Upper lobe of left lung (tissue), 4 donors: Measurements from ENCODE around the gene PDK1.

Experiments
- CTCF ChIP-seq, 6 experiments: fragments of 450-650 bp in 4 of 6; fragments of 200-600 bp in 2 of 6; sonication (generic) in 2 of 6; IDR thresholded peaks; one replicate each; pipeline ENCODE4 v1.5.1; 2016 to 2019; ENCODE audit warnings: antibody characterized with exemption in 6 of 6
- POLR2A ChIP-seq, 4 donors: fragments of 450-650 bp; IDR thresholded peaks; one replicate each; pipeline ENCODE4 v1.5.1; 2016 to 2017; ENCODE audit warnings: antibody characterized with exemption in 4 of 4, mild to moderate bottlenecking in 2 of 4
- POLR2AphosphoS5 ChIP-seq, 2 donors: sonication (generic); formaldehyde crosslinking; IDR thresholded peaks; one replicate each; pipeline ENCODE4 v1.5.1; 2017; ENCODE audit warnings: antibody characterized with exemption in 2 of 2

- TF ChIP-seq POLR2AphosphoS5 (IDR thresholded peaks at IDR 0.05) (no peak), CTCF (IDR thresholded peaks at IDR 0.05) (no peak), POLR2A (IDR thresholded peaks at IDR 0.05) (no peak)
These were observed 22.2 kb downstream of the PDK1 start for GRCh38 chr2:172578054-172578453.
